Head of caudate nucleus (tissue), 42 donors: ENCODE data around the gene F8.
A peak's percentile ranks its signal among the peaks of the same experiment; 100 is the strongest.

ENCODE experiments used
- DNase-seq, 42 donors: peaks; one replicate each; pipeline versions ENCODE4 v3.0.0 to v3.0.0-alpha.2; 2020 to 2021; ENCODE audit warnings: mixed read lengths in 7 of 42
- intact Hi-C: fragments of 100-400 bp; cut with DNase I; formaldehyde crosslinking; loops from one replicate; pipeline ENCODE4 v1.15.0; 2022

The F8 gene

DNA sequence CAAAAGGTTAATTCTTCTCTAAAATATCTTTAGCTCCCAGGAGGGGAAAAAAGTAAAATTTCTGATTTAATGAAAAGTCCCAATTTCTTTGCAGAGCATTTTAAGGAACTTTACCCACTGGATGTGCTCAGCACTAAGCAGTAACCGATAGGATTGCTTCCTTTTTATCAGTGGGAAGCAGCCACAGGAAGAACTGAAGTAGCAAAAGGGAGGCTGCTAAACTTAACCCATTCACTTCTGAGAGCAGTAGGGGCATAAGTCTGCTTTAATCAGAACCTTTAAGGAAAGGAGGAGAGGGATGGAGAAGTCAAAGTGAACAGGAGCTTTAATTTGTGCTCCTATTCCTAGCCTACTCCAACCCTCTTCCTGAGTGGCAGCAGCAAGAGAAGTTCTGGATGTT is at the start of gene F8:
F8 (minus strand) TSS at position 139 of the 400 bp plus-strand sequence. CDS start 171 bp downstream, outside the sequence.
- no peak for DNase-seq
- intact Hi-C loops: no loop called here

- intact Hi-C loops: no loop called here
Measured at GRCh38 chrX:155071694-155072280, 49.3 kb upstream of the F8 start.

DNA sequence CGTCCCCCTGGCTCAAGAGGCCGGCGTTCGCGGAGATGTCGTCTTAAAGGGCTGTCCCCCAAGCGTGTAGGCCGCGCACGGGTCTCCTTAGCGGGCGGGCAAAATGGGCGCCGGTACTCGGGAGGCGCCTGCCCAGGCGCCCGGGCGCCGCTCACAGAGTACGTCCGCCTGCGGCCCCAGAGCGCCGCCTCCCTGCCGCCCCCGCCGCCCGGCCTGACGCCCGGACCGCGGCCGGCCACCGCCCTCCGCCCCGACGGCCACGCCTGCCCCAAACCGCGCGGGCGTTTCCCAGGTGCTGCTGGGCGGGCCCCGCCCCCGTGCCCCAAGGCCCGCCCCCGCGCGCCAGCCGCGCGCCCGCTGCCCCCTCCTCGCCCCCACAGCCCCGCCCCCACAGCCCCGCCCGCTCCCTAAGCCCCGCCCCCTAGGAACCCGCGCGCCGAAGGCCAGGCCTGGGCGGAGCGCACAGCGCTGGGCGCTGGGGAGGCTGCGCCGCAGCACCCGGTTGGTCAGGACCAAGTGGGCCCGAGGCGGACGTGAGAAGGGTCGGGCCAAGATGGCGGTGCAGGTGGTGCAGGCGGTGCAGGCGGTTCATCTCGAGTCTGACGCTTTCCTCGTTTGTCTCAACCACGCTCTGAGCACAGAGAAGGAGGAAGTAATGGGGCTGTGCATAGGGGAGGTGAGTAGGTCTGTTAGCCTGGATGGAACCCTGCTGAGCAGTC is 48.6 kb upstream of the F8 start, which contains the start of the genes BRCC3, CMC4 and MTCP1:
BRCC3 (plus strand) TSS at position 534 of the 719 bp plus-strand sequence; CDS start at position 554, 20 bp downstream.
CMC4 (minus strand) TSS at position 162 of the 719 bp plus-strand sequence. CDS start 7,113 bp downstream, outside the sequence.
MTCP1 (minus strand) TSS at position 162 of the 719 bp plus-strand sequence. CDS start 5,126 bp downstream, outside the sequence.
- intact Hi-C loops: no loop called here
- peak; percentile 33 to 90 (median 78) for DNase-seq

More at GRCh38 chrX:155071694-155072280, 49.3 kb upstream of the F8 start:
- DNase-seq: peak in 7 of 42 donors; percentile 6 to 40 (median 34)

DNA sequence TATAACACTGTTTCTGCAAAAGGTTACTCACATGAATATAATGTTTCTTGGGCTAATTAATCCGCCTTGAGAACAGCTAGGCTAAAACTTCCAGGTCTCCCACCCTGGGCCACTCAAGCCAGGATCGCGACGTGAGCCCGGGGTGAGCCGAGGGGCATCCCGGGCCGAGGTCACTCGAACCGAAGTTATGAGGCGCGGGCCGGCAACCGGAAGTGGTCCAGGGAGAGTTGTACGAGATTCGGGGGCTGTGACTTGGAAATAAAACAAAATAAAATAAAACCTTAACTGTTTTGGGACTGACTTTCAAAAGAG is 48.1 kb upstream of the F8 start:
- DNase-seq: peak in 3 of 42 donors; percentile 3 to 32 (median 8)
- intact Hi-C loops: no loop called here

GRCh38 chrX:155070038-155070437 is 47.5 kb upstream of the F8 start:
- no peak for DNase-seq
- intact Hi-C loops: no loop called here

GRCh38 chrX:155069414-155069813 is 46.9 kb upstream of the F8 start:
- DNase-seq: no peak
- intact Hi-C loops: no loop called here

DNA sequence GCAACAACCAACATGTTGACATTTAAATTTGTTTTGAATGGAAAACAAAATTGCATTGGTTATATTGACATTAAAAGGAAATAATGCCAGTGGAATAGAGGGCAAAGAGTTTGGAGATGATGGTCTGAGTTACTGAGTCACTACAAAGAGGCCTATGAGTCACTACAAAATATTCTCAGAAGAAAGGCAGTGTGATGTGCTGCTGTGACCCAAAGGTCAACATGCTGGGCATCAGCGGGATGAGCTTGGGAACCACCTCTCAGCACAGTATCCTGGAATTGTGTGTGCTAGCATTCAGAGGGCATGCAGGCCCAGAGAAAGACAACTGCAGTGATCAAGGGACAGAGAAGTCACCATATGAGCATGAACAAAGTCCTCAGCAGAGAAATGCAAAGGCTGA is 45.6 kb upstream of the F8 start:
- intact Hi-C loops: no loop called here

GRCh38 chrX:155065035-155065734 is 42.7 kb upstream of the F8 start:
- no peak for DNase-seq
- intact Hi-C loops: no loop called here

More for the DNA sequence above, 45.6 kb upstream of the F8 start:
- DNase-seq: no peak

DNA sequence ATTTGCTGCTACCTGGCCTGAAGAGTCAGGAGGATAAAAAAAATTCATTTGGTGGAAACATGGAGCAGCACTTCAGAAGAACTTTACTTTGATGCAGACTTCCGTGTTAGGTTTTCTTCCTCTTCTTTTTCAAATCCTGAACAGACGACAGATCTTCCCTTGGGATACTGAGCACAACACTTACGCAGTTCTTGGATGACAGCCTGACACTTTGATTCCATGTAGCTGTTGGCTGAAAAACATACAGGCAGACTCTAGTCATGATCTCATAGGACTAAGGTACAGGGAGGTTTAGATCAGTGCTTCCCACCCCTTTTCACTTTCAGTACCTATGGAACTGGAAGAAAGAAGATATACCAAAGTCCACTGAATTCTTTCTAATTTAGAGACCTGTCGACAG is 39.2 kb upstream of the F8 start:
- no peak for DNase-seq
- intact Hi-C loops: no loop called here

DNA sequence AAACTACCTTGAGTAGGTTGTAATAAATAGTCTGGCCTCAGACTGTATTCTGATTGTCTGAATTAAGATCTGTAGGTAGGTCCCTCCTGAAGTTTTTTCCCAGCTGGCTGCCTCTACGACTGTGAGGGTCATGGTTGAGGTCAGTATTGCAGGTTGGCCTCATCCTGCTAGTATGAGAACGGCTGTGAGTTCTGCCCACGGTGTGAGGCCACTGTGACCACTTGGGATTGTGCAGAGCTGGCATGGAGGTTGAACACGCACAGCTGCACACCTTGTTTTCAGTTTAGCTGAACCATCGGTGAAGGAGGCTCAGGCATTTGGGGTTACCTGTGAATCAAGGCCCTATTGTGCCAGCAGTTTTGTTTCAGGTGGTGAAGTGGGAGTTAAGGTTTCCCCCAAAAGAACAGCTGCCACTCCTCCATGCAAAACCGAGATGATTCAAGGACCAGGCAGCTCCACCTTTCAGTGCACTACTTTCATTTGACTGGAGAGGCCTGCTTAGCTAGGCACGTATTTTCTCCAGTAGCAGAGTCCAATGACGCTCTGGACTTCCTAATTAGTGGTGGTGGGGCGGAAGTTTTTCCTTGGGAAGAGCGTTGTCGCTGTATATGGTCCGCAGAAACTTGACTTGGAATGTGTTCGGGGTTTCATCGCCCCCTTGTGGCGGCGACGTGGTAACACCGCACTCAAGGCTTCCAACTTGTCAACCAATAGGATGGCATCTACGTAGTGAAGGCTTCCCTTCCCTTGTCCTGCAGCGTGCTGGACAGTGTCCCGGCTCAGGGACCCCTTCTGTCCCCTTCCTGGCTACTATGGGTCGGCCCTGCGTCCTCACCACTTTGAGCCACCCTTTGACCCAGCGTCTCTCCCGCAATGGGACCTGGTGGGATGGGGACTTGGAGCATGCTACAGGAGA is 34.6 kb upstream of the F8 start:
- intact Hi-C loops: loop anchor here (10.0 kb wide), 1 partner anchor 72 kb away; no protein-coding TSS in a partner anchor
- DNase-seq: peak in 41 of 42 donors; percentile 23 to 83 (median 60)

GRCh38 chrX:155056471-155056870 is 33.9 kb upstream of the F8 start:
- no peak for DNase-seq
- intact Hi-C loops: loop anchor here (10.0 kb wide), 1 partner anchor 72 kb away; no protein-coding TSS in a partner anchor

DNA sequence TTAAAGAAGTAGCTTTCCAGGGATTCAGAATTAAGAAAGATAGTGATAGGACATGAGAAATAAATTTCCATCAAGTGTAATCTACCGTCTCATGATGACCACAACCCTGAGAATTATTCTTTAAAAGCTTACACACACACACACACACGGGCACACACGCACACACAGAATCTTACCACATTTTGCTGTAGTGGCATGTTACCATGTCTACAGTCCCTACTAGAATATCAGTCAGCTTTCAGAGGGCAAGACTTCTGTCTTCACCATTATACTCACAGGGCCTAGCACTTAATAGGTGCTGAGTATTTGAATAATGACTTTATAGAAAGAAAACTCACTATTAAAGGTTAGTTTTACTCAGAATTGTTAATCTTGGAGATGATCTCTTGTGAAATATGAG is 33.0 kb upstream of the F8 start:
- DNase-seq: no peak
- intact Hi-C loops: loop anchor here (10.0 kb wide), 1 partner anchor 71 kb away; no protein-coding TSS in a partner anchor

GRCh38 chrX:155054255-155054654 is 31.7 kb upstream of the F8 start:
- intact Hi-C loops: loop anchor here (10.0 kb wide), 1 partner anchor 69 kb away; no protein-coding TSS in a partner anchor
- no peak for DNase-seq

DNA sequence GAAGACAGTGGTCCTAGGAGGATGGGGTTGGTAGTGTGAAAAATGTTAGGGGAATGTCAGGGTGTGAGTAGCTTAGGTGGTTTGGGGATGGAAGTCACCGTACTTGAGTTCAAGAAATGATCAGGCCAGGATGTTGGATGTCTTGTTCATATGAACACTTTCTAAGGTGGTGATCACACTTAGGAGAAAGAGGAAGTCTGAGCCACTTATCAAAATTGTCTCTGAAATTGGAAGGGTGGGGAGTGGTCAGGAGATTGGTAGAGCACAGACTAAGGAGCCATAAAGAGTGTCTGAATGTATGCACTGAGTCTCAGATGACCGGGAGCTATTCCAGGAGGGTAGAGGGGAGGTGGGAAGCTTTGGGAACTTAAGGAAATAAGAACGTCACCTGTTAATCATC is 31.1 kb upstream of the F8 start:
- intact Hi-C loops: loop anchor here (10.0 kb wide), 1 partner anchor 69 kb away; no protein-coding TSS in a partner anchor
- no peak for DNase-seq

DNA sequence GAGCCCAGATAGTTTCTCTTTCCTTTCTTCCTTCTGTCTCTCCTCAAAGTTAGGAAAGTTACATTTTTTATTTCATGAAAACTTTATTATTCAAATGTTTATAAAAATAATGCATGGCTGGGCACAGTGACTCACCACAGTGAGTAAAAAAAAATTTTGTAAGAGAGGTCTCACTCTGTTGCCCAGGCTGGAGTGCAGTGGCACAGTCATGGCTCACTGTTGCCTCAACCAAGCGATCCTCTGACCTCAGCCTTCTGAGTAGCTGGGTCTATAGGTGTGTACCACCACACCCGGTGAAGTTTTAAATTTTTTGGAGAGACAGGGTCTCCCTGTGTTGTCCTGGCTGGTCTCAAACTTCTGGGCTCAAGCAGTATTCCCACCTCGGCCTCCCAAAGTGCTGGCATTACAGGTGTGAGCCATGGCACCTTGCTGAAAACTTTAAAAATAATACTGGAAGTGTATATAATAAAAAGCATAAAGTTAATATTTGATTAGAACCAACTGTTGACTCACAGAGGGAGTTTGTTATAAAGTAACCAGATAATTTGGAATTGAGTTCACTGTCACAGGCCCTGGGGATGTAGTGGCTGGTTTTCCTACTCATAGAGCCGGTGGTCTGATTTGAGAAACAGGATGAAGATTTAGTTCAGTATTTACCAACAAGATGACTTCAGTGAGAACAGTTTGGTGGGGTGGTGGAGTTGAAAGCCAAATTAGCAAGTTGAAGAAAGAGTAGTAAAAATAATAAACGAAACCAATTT is 30.4 kb upstream of the F8 start:
- intact Hi-C loops: loop anchor here (10.0 kb wide), 1 partner anchor 68 kb away; no protein-coding TSS in a partner anchor

GRCh38 chrX:155048977-155049619 is 26.6 kb upstream of the F8 start:
- intact Hi-C loops: no loop called here
- peak in 40 of 42 donors; percentile 11 to 80 (median 55) for DNase-seq

More for the DNA sequence above, 30.4 kb upstream of the F8 start:
- DNase-seq: no peak
